ACC112 (cell line): ENCODE data around the gene G3BP1.
A peak's percentile ranks its signal among the peaks of the same experiment; 100 is the strongest.

Experiments used
- H2AFZ ChIP-seq: fragments of 200-600 bp; sonication (generic); one replicate; pipeline ENCODE4 v1.6.0; 2017; ENCODE audit warnings: antibody characterized with exemption, low read length; ENCODE audit not compliant: unreplicated experiment
- H3K27ac ChIP-seq: fragments of 200-600 bp; sonication (generic); 2 replicates; pipeline ENCODE4 v1.5.1; 2014; ENCODE audit warnings: low read depth, mild to moderate bottlenecking, antibody characterized with exemption, low read length, moderate library complexity
- H3K27me3 ChIP-seq: fragments of 200-600 bp; sonication (generic); 2 replicates; pipeline ENCODE4 v1.6.1; 2014; ENCODE audit warnings: mild to moderate bottlenecking, antibody characterized with exemption, low read length, moderate library complexity, mixed read lengths; ENCODE audit not compliant: insufficient read depth
- H3K36me3 ChIP-seq: fragments of 200-600 bp; sonication (generic); 2 replicates; pipeline ENCODE4 v1.6.1; 2016; ENCODE audit warnings: mild to moderate bottlenecking, antibody characterized with exemption, low read length, moderate library complexity, mixed read lengths; ENCODE audit not compliant: insufficient read depth
- H3K4me1 ChIP-seq: fragments of 200-600 bp; sonication (generic); one replicate; pipeline ENCODE4 v1.6.1; 2016; ENCODE audit warnings: low read length, mixed read lengths; ENCODE audit not compliant: insufficient read depth, unreplicated experiment, control insufficient read depth
- H3K4me3 ChIP-seq: fragments of 200-600 bp; sonication (generic); 2 replicates; pipeline ENCODE4 v1.5.1; 2014; ENCODE audit warnings: mild to moderate bottlenecking, low read depth, low read length
- H3K79me2 ChIP-seq: fragments of 200-600 bp; sonication (generic); one replicate; pipeline ENCODE4 v1.6.0; 2016; ENCODE audit warnings: low read length; ENCODE audit not compliant: control insufficient read depth, unreplicated experiment, insufficient read depth

Gene G3BP1

DNA sequence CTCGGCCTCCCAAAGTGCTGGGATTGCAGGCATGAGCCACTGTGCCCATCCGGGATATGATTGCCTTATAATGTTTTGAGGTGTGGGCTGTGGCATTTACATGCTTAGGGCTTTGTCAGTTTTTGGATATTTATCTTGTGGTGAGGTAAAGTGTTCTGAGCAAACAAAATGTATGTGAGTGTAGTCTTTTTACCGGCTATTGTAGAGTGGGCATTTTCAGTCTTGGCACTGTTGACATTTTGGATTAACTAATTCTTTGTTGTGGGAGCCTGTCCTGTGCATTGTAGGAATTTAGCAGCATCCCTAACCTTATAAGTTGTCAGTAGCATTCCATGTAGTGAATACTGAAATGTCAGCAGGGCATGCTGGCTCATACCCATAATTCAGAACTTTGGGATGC is 21.6 kb downstream of the G3BP1 start:
- Histone ChIP-seq H3K27me3 (no peaks in the 10 kb centered on the region), H3K4me1 (no peaks in the 10 kb centered on the region), H3K4me3 (no peak overlapping the region), H2AFZ (no peak overlapping the region), H3K79me2 (peaks cover 74% of the 10 kb centered on the region), H3K27ac (no peak overlapping the region), H3K36me3 (peaks cover 60% of the 10 kb centered on the region)

- no peak overlapping the region for H2AFZ ChIP-seq
- H3K79me2 ChIP-seq, result peaks cover 71% of the 10 kb centered on the region
- peaks cover 11% of the 10 kb centered on the region for H3K4me1 ChIP-seq
- H3K27ac ChIP-seq, result no peak overlapping the region
- H3K27me3 ChIP-seq, result no peaks in the 10 kb centered on the region
- H3K36me3 ChIP-seq, result peaks cover 62% of the 10 kb centered on the region
- H3K4me3 ChIP-seq, result no peak overlapping the region
Observed at GRCh38 chr5:151795426-151795825, 23.7 kb downstream of the G3BP1 start.

- H2AFZ ChIP-seq, result no peak overlapping the region
- H3K27me3 ChIP-seq, result no peaks in the 10 kb centered on the region
- no peak overlapping the region for H3K4me3 ChIP-seq
- peaks cover 57% of the 10 kb centered on the region for H3K79me2 ChIP-seq
- H3K36me3 ChIP-seq, result peaks cover 61% of the 10 kb centered on the region
- H3K27ac ChIP-seq, result no peak overlapping the region
- H3K4me1 ChIP-seq, result peaks cover 11% of the 10 kb centered on the region
Observed at GRCh38 chr5:151798674-151799073, 26.9 kb downstream of the G3BP1 start.

DNA sequence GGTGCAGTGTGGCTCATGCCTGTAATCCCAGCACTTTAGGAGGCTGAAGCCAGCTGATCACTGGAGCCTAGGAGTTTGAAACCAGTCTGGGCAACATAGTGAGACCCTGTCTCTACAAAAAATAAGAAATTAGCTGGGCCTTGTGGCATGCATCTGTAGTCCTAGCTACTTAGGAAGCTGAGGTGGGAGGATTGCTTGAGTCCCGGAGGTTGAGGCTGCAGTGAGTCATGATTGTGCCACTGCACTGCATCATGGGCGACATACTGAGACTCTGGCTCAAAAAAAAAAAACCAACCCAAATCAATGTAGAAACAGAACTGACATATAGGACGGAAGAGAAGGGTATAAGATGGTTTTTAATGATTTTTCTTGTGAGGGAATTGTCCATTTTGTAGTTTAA is 27.7 kb downstream of the G3BP1 start:
- Histone ChIP-seq H3K27ac (peak overlapping the region; percentile 34; the same call in 1 of the 2 replicates), H3K36me3 (peaks cover 60% of the 10 kb centered on the region), H3K4me1 (peaks cover 18% of the 10 kb centered on the region), H3K4me3 (no peak overlapping the region), H3K27me3 (no peaks in the 10 kb centered on the region), H3K79me2 (peaks cover 58% of the 10 kb centered on the region), H2AFZ (no peak overlapping the region)

- Histone ChIP-seq H3K27me3 (no peaks in the 10 kb centered on the region), H3K79me2 (peaks cover 57% of the 10 kb centered on the region), H3K36me3 (peaks cover 57% of the 10 kb centered on the region)
Observed at GRCh38 chr5:151800532-151800931, 28.8 kb downstream of the G3BP1 start.

GRCh38 chr5:151805414-151806223 is 33.9 kb downstream of the G3BP1 start:
- H3K27me3 ChIP-seq, result no peaks in the 10 kb centered on the region
- H3K4me3 ChIP-seq, result no peak overlapping the region
- H2AFZ ChIP-seq, result no peak overlapping the region
- peaks cover 55% of the 10 kb centered on the region for H3K36me3 ChIP-seq
- peak overlapping the region; percentile 61 for H3K27ac ChIP-seq
- H3K79me2 ChIP-seq, result peaks cover 54% of the 10 kb centered on the region
- H3K4me1 ChIP-seq, result peaks cover 42% of the 10 kb centered on the region

More at GRCh38 chr5:151800532-151800931, 28.8 kb downstream of the G3BP1 start:
- Histone ChIP-seq H3K27ac (no peak overlapping the region), H3K4me1 (peaks cover 28% of the 10 kb centered on the region), H2AFZ (no peak overlapping the region), H3K4me3 (no peak overlapping the region)

DNA sequence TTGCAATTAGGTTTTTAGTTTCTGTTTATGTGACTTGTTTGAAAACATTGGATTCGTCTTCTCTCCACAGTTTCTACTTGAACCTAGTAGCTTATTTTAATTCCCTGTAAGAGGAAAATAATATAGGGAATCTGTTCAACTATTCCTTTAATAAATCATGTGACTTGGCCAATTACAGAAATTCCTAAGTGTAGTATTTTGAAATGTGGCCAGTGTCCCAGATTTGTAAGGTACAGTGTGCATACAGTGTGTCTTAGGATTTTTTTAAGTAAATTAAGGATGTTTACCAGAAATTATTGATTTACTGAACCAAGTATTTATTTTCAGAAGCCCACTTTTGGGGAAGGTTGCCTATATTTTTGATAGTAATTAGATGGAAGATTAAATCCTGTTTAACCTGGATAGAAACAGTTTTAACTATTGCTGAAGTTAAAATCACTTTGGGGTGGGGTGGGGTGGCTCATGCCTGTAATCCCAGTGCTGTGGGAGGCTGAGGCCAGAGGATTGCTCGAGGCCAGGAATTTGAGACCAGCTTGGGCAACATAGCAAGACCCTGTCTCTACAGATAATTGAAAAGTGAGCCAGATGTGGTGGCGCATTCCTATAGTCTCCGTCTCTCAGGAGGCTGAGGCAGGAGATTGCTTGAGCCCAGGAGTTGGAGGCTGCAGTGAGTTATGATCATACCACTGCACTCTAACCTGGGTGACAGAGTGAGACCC is 36.9 kb downstream of the G3BP1 start:
- Histone ChIP-seq H3K36me3 (peaks cover 64% of the 10 kb centered on the region), H2AFZ (no peak overlapping the region), H3K4me1 (peaks cover 54% of the 10 kb centered on the region), H3K79me2 (peaks cover 46% of the 10 kb centered on the region), H3K4me3 (no peak overlapping the region), H3K27ac (no peak overlapping the region), H3K27me3 (no peaks in the 10 kb centered on the region)

DNA sequence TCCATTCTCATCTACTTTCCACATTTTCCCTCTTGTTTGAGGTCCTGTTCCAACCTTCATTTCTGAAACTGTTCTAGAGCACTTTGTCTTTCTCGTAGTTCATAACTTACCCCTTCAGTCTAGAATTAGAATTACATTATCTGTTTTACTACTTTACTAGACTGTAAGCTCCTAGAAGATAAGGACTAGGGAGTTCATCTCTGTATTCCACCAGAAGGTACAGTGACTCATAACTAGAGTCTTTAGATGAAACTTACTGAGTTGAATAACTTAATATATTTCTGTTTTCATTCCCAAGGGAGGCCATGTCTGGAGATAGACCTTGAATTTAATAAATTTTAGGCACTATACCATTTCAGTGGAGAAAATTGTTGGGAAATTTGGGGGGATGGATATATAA is 38.7 kb downstream of the G3BP1 start:
- no peak overlapping the region for H3K27ac ChIP-seq
- H3K27me3 ChIP-seq, result no peaks in the 10 kb centered on the region
- peaks cover 38% of the 10 kb centered on the region for H3K4me1 ChIP-seq
- no peak overlapping the region for H2AFZ ChIP-seq
- peaks cover 33% of the 10 kb centered on the region for H3K79me2 ChIP-seq
- H3K36me3 ChIP-seq, result peaks cover 66% of the 10 kb centered on the region
- no peak overlapping the region for H3K4me3 ChIP-seq

DNA sequence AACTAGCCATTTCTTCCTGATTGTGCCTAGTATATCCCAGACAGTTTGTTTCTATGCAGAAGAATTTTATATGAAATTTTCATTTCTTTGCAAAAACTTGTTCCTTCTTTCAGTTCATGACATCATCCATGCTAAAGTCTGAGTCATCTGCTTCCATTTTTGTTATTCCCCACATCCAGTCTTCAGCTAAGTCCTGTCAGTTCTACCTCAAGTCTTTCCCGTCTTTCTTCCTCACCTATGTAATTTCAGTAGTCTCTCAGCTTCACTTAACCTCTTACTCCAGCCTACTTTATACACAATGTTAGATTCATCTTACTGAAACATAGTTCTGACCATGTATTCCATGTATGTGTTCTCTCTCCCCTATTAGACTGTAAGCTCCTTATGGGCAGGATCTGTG is 39.1 kb downstream of the G3BP1 start:
- peaks cover 66% of the 10 kb centered on the region for H3K36me3 ChIP-seq
- no peak overlapping the region for H3K27ac ChIP-seq
- peaks cover 30% of the 10 kb centered on the region for H3K79me2 ChIP-seq
- no peak overlapping the region for H2AFZ ChIP-seq
- no peaks in the 10 kb centered on the region for H3K27me3 ChIP-seq
- H3K4me1 ChIP-seq, result peaks cover 33% of the 10 kb centered on the region
- no peak overlapping the region for H3K4me3 ChIP-seq

GRCh38 chr5:151811593-151812321 is 40.0 kb downstream of the G3BP1 start:
- peaks cover 22% of the 10 kb centered on the region for H3K79me2 ChIP-seq
- no peaks in the 10 kb centered on the region for H3K27me3 ChIP-seq
- H3K27ac ChIP-seq, result no peak overlapping the region
- no peak overlapping the region for H3K4me3 ChIP-seq
- peaks cover 27% of the 10 kb centered on the region for H3K4me1 ChIP-seq
- H3K36me3 ChIP-seq, result peaks cover 61% of the 10 kb centered on the region
- no peak overlapping the region for H2AFZ ChIP-seq
